ENCODE data around the gene CASR. TPM values are rescaled to one million over a fixed set of nuclear protein-coding genes. Genes with fewer than 3 reads are reported as not detected.

CASR gene
- total RNA-seq, 2 donors from 2014 or later, result 0.17 to 0.23 TPM

DNA sequence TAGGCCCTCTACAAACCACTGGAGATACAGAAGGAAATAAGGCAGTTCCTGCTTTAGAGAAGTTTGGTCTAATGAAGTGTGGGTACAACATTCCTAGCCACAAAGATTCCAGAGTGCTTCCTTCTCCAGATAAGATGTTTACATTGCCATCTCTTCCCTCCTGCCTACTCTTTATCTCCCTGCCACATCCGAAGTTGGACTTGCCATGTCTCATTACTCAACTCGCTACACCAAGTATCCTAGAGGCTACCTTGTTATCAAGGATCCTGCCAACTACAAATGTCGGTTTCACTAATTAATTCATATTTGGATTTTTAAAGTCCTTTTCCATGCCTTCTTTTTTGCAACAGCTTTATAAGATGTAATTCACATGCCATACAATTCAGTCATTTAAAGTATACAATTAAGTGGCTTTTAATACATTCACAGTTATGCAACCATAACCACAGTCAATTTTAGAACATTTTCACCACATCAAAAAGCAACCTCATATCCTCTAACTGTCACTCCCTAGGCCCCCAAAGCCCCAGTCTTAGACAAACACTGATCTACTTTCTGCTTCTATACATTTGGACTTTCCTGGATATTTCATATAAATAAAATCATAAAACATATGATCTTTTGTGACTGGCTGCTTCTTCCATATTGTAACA lies 87.9 kb downstream of the CASR start:
- Mint-ChIP-seq H3K4me1 (ENCODE audit: low read depth) (peaks cover 27% of the 10 kb centered on the region), H3K9me3 (no peaks in the 10 kb centered on the region), H3K27ac (no peak overlapping the region), H3K36me3 (ENCODE audit: insufficient read depth in 2 of 2) (no peaks in the 10 kb centered on the region), H3K4me3 (no peak overlapping the region), H3K27me3 (ENCODE audit: low read depth) (no peaks in the 10 kb centered on the region)
- DNase-seq (no peak), ATAC-seq (replicated peaks in 1 of 2) (peak; percentile 55 to 68)

DNA sequence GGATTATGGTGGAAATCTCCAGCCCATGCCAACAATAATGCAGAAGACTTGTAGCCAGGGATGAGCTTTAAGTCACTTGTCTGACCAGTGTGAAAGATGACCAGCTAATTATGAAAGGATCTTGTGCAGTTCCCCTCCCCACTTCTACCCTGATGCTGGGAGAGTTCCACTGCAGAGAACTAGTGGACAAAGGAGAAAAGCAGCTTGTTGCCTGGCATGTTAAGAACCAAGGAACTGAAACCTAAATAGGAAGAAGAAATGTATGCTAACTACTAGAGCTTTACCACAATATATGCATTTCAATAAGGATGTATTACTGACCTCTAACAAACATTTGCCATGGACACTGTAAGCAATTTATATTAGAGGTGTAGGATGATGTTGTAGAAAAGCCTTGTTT lies 89.4 kb downstream of the CASR start:
- ATAC-seq (replicated peaks in 1 of 2) (no peak), DNase-seq (no peak)
- Mint-ChIP-seq H3K9me3 (no peaks in the 10 kb centered on the region), H3K27ac (no peak overlapping the region), H3K4me1 (ENCODE audit: low read depth) (peaks cover 27% of the 10 kb centered on the region), H3K36me3 (ENCODE audit: insufficient read depth in 2 of 2) (no peaks in the 10 kb centered on the region), H3K4me3 (no peak overlapping the region), H3K27me3 (ENCODE audit: low read depth) (no peaks in the 10 kb centered on the region)

DNA sequence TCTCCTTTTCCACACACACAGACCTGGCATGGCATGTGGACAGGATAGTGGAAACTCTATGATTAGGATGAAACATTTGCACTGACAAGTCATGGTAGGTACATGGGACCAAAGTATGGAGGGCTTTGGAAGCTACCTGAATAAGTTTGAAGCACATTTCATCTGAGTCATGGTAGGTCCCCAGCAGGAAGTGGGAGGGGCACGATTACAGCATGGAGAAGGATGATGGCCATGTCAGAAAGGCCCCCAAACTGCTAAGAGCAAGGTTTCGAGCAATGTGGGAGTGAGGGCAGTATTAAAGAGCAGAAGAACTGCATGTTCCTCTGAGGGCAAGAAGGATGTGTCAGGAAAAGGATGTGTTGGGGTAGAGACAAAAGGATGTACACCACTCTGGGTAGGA lies 90.0 kb downstream of the CASR start:
- ATAC-seq (replicated peaks in 1 of 2) (peak in 1 of 2 donors; percentile 47), DNase-seq (no peak)
- Mint-ChIP-seq H3K36me3 (ENCODE audit: insufficient read depth in 2 of 2) (no peaks in the 10 kb centered on the region), H3K4me3 (peak overlapping the region in 1 of 2 donors; percentile 0), H3K9me3 (no peaks in the 10 kb centered on the region), H3K4me1 (ENCODE audit: low read depth) (peaks cover 27% of the 10 kb centered on the region), H3K27ac (no peak overlapping the region), H3K27me3 (ENCODE audit: low read depth) (no peaks in the 10 kb centered on the region)

DNA sequence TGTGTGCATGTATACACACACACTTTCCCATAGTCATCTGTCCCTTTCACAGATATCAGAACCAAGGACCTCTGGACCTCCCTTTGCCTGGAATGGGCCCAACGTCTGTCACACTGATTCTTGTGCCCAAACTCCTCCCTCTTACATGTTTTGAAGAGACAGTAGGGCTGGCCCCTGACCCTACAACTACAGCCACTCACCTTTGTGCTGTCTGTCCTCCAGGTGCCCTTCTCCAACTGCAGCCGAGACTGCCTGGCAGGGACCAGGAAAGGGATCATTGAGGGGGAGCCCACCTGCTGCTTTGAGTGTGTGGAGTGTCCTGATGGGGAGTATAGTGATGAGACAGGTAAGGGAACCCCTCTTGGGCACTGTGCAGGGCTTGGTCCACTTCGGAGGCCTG lies 98.4 kb downstream of the CASR start:
- H3K36me3 Mint-ChIP-seq (ENCODE audit: insufficient read depth in 2 of 2), result no peaks in the 10 kb centered on the region
- H3K4me1 Mint-ChIP-seq (ENCODE audit: low read depth), result no peaks in the 10 kb centered on the region
- no peaks in the 10 kb centered on the region for H3K27me3 Mint-ChIP-seq (ENCODE audit: low read depth)
- ATAC-seq (replicated peaks in 1 of 2), result no peak
- no peak overlapping the region for H3K27ac Mint-ChIP-seq
- no peak for DNase-seq
- no peaks in the 10 kb centered on the region for H3K9me3 Mint-ChIP-seq
- no peak overlapping the region for H3K4me3 Mint-ChIP-seq

DNA sequence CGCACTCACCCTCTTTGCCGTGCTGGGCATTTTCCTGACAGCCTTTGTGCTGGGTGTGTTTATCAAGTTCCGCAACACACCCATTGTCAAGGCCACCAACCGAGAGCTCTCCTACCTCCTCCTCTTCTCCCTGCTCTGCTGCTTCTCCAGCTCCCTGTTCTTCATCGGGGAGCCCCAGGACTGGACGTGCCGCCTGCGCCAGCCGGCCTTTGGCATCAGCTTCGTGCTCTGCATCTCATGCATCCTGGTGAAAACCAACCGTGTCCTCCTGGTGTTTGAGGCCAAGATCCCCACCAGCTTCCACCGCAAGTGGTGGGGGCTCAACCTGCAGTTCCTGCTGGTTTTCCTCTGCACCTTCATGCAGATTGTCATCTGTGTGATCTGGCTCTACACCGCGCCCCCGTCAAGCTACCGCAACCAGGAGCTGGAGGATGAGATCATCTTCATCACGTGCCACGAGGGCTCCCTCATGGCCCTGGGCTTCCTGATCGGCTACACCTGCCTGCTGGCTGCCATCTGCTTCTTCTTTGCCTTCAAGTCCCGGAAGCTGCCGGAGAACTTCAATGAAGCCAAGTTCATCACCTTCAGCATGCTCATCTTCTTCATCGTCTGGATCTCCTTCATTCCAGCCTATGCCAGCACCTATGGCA lies 100.5 kb downstream of the CASR start:
- peaks cover 9% of the 10 kb centered on the region for H3K27me3 Mint-ChIP-seq (ENCODE audit: low read depth)
- no peaks in the 10 kb centered on the region for H3K4me1 Mint-ChIP-seq (ENCODE audit: low read depth)
- no peak for ATAC-seq (replicated peaks in 1 of 2)
- H3K9me3 Mint-ChIP-seq, result no peaks in the 10 kb centered on the region
- DNase-seq, result no peak
- H3K4me3 Mint-ChIP-seq, result no peak overlapping the region
- no peaks in the 10 kb centered on the region for H3K36me3 Mint-ChIP-seq (ENCODE audit: insufficient read depth in 2 of 2)
- H3K27ac Mint-ChIP-seq, result no peak overlapping the region

DNA sequence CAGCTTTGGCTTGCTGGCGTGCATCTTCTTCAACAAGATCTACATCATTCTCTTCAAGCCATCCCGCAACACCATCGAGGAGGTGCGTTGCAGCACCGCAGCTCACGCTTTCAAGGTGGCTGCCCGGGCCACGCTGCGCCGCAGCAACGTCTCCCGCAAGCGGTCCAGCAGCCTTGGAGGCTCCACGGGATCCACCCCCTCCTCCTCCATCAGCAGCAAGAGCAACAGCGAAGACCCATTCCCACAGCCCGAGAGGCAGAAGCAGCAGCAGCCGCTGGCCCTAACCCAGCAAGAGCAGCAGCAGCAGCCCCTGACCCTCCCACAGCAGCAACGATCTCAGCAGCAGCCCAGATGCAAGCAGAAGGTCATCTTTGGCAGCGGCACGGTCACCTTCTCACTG lies 101.0 kb downstream of the CASR start:
- DNase-seq, result no peak
- peaks cover 9% of the 10 kb centered on the region for H3K27me3 Mint-ChIP-seq (ENCODE audit: low read depth)
- H3K4me1 Mint-ChIP-seq (ENCODE audit: low read depth), result no peaks in the 10 kb centered on the region
- H3K27ac Mint-ChIP-seq, result no peak overlapping the region
- no peak for ATAC-seq (replicated peaks in 1 of 2)
- no peaks in the 10 kb centered on the region for H3K9me3 Mint-ChIP-seq
- H3K36me3 Mint-ChIP-seq (ENCODE audit: insufficient read depth in 2 of 2), result no peaks in the 10 kb centered on the region
- H3K4me3 Mint-ChIP-seq, result no peak overlapping the region

DNA sequence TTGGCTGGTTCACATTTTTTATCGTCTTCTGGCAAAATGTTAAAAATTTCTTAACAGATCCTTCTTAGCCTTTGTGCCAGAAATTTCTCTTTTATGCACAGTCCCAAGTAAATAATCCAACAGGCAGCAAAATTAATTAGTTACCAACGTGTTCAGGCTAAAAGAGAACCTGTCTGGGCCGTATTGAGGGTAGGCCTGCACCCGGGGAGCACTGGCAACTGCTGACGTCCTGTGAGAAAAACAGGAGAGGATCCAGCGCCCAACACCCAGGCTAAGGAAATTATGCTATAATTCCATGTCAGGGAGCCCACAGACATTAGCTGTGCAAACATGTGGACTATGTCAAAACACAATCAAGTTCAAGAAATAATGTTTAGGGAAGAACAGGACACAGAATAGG lies 110.9 kb downstream of the CASR start:
- H3K4me3 Mint-ChIP-seq, result no peak overlapping the region
- no peak for DNase-seq

DNA sequence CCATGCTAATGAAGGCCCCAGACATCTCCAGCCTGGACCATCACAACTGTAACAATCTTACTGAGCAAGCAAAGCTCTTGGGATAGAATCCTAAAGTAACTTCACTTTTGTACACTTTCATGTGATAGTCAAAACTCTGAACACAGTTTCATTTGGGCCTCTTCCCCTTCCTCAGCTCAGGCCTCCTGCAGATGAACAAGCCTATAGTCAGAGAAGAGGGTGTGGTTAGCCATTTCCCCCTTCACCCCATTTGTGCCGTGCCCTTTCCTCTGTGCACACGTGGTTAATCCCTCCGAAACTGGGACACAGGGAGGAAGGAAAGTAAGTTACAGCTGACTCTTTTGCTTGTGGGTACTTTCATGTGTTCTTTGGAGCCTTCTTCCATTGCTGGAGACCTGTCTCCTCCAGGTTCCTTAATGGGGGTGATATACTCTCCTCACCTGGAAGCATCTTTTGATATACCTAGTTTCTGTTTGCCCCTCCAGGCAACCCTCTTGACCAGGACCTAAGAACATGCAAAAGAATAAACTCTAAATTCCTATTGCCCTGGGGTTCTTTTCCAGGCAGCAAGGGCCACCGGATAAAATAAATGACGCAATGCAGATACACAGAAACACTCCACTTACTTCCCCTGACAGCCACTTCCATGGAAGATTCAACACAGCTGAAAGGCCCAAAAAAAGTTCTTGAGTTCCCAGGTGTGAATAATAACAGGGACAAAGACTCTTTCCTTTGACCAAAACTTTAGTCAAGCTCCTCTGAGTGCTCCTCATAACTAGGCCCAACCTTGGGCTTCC lies 112.0 kb downstream of the CASR start:
- DNase-seq, result no peak
- peaks cover 0 to 2% of the 10 kb centered on the region in 2 donors for H3K9me3 Mint-ChIP-seq
- H3K4me3 Mint-ChIP-seq, result no peak overlapping the region

More for the DNA sequence above, 110.9 kb downstream of the CASR start:
- ATAC-seq (replicated peaks in 1 of 2), result no peak
- no peaks in the 10 kb centered on the region for H3K9me3 Mint-ChIP-seq
- H3K36me3 Mint-ChIP-seq (ENCODE audit: insufficient read depth in 2 of 2), result no peaks in the 10 kb centered on the region
- H3K27me3 Mint-ChIP-seq (ENCODE audit: low read depth), result no peaks in the 10 kb centered on the region
- peaks cover 18% of the 10 kb centered on the region for H3K4me1 Mint-ChIP-seq (ENCODE audit: low read depth)
- no peak overlapping the region for H3K27ac Mint-ChIP-seq

DNA sequence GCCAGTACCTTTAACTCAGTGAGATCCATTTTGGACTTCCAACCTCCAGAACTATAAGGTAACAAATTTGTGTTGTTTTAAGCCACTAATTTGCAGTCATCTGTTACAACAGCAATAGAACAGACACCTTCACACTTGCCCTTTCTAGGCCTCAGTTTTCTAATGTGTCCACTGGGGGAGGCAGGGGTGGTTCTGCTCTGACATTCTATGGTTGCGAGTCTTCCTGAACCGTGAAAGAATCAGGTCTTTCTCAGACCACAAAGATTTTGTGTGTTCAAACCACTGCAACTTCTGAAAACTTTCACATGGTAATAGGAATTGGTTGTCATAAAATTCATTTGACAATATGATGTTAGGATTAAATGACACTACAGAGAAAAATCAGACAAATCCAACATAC lies 114.8 kb downstream of the CASR start:
- Mint-ChIP-seq H3K36me3 (ENCODE audit: insufficient read depth in 2 of 2) (no peaks in the 10 kb centered on the region), H3K27ac (peak overlapping the region; percentile 25), H3K27me3 (ENCODE audit: low read depth) (no peaks in the 10 kb centered on the region), H3K4me1 (ENCODE audit: low read depth) (peaks cover 20% of the 10 kb centered on the region), H3K4me3 (peak overlapping the region in 1 of 2 donors; percentile 54), H3K9me3 (peaks cover 0 to 2% of the 10 kb centered on the region in 2 donors)
- peak; percentile 77 to 84 for ATAC-seq (replicated peaks in 1 of 2)
- peak; percentile 32 to 38 for DNase-seq

More for the DNA sequence above, 112.0 kb downstream of the CASR start:
- no peaks in the 10 kb centered on the region for H3K36me3 Mint-ChIP-seq (ENCODE audit: insufficient read depth in 2 of 2)
- H3K27me3 Mint-ChIP-seq (ENCODE audit: low read depth), result no peaks in the 10 kb centered on the region
- peaks cover 20% of the 10 kb centered on the region for H3K4me1 Mint-ChIP-seq (ENCODE audit: low read depth)
- no peak overlapping the region for H3K27ac Mint-ChIP-seq
- ATAC-seq (replicated peaks in 1 of 2), result peak in 1 of 2 donors; percentile 45

DNA sequence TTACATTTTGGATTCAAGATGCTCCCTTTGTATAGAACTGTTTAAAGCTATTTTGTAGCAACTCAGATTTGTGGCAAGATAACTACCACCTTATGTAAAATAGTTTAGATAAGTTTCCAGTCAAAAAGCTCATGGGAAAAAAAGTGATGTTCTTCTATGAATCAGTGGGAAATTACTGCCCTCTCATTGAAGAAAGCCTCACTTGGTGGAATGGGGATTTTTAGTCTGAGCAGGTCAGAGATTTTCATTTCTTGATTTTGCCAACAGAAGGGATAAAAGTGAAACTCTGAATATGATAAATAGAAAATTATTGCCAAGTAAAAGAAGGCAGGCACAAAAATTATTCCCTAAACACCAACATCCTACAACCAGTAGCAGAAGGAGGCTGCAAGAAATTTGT lies 115.7 kb downstream of the CASR start:
- no peak overlapping the region for H3K27ac Mint-ChIP-seq

DNA sequence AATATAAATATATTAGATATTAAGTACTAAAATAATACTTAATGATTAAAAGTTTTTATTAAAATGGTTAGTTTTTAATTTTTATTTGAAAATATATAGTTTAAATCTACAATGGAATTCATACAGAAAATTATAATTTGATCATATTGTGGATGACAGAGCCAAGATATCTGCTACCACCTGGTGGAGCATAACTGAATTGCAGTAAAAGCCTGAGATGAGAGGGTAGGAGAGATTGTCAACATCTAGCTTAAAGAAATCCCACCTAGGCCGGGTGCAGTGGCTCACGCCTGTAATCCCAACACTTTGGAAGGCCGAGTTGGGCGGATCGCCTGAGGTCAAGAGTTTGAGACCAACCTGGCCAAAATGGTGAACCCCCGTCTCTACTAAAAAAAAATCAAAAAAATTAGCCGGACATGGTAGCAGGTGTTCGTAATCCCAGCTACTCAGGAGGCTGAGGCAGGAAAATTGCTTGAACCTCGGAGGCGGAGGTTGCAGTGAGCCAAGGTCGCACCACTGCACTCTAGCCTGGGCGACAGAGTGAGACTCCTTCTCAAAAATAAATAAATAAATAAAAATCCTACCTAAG lies 116.5 kb downstream of the CASR start:
- H3K36me3 Mint-ChIP-seq (ENCODE audit: insufficient read depth in 2 of 2), result no peaks in the 10 kb centered on the region
- H3K9me3 Mint-ChIP-seq, result peaks cover 0 to 2% of the 10 kb centered on the region in 2 donors
- no peaks in the 10 kb centered on the region for H3K27me3 Mint-ChIP-seq (ENCODE audit: low read depth)
- no peak overlapping the region for H3K27ac Mint-ChIP-seq
- H3K4me1 Mint-ChIP-seq (ENCODE audit: low read depth), result peaks cover 20% of the 10 kb centered on the region
- H3K4me3 Mint-ChIP-seq, result no peak overlapping the region
- DNase-seq (peak; percentile 47 to 51), ATAC-seq (replicated peaks in 1 of 2) (no peak)

More for the DNA sequence above, 115.7 kb downstream of the CASR start:
- peak; percentile 34 to 37 for ATAC-seq (replicated peaks in 1 of 2)
- Mint-ChIP-seq H3K27me3 (ENCODE audit: low read depth) (no peaks in the 10 kb centered on the region), H3K36me3 (ENCODE audit: insufficient read depth in 2 of 2) (no peaks in the 10 kb centered on the region), H3K9me3 (peaks cover 0 to 2% of the 10 kb centered on the region in 2 donors), H3K4me1 (ENCODE audit: low read depth) (peaks cover 20% of the 10 kb centered on the region), H3K4me3 (peak overlapping the region; percentile 3 to 39)
- DNase-seq, result no peak

DNA sequence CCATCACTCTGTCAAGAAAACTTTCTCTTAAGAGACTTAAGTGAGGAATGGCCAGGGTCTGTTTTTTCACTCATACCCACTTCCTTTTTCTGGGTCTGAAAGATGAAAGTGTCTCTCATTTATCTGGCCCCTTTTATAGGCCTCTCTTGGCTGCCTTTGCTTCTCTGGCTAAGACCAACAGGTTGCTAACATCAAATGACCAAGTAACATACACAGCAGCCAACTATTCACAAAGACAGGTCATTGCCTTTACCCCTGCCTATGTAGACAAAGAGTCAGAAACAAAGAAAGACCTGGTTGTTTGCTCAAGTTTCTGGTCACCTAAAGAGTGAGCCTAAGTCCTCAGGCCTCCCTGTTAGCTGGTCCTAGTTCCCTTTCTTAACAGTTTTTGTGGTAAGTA lies 117.6 kb downstream of the CASR start:
- ATAC-seq (replicated peaks in 1 of 2), result no peak
- no peaks in the 10 kb centered on the region for H3K36me3 Mint-ChIP-seq (ENCODE audit: insufficient read depth in 2 of 2)
- no peak overlapping the region for H3K4me3 Mint-ChIP-seq
- peaks cover 0 to 2% of the 10 kb centered on the region in 2 donors for H3K9me3 Mint-ChIP-seq
- H3K4me1 Mint-ChIP-seq (ENCODE audit: low read depth), result peaks cover 20% of the 10 kb centered on the region
- DNase-seq, result no peak
- no peak overlapping the region for H3K27ac Mint-ChIP-seq
- H3K27me3 Mint-ChIP-seq (ENCODE audit: low read depth), result no peaks in the 10 kb centered on the region

All from activated T-cell treated with anti-CD3 and anti-CD28 coated beads, Interleukin-2, amount 50 U/mL, for 72 hours (primary cell).